ENCODE data around the gene SSBP2.

DNA sequence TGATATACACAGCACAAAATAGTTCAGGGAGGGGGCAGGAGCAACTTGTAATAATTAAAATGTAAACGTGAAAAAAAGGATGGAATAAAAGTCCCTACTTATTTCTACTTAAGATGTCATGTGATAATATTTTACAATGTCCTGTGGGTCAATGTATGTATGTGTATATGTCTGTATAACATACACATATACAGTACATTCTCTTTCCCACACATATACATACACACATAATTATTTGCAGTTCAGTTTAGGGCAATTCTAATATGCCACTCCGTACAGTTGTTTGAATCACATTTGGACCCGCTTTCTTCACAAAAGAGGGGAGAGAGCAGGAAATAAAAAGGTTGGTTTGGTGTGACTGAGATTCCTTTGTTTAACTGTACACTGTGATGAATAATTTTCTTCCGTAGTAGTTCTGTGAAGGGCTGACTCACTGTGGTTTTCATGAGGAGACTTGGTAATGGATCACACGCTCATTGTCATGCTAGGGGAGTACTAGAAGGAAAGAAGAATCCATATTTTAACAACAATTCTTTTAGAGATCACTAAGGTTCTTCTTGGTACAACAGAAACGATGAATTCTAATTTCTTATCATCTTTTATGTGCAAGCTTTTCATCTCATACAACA is 330.7 kb downstream of the SSBP2 start:
- no peak for TF ChIP-seq EZH2 (IDR thresholded peaks at IDR 0.05; ENCODE audit: borderline replicate concordance, low read depth, low read length, severe bottlenecking)
- TF ChIP-seq, protein P1, sequence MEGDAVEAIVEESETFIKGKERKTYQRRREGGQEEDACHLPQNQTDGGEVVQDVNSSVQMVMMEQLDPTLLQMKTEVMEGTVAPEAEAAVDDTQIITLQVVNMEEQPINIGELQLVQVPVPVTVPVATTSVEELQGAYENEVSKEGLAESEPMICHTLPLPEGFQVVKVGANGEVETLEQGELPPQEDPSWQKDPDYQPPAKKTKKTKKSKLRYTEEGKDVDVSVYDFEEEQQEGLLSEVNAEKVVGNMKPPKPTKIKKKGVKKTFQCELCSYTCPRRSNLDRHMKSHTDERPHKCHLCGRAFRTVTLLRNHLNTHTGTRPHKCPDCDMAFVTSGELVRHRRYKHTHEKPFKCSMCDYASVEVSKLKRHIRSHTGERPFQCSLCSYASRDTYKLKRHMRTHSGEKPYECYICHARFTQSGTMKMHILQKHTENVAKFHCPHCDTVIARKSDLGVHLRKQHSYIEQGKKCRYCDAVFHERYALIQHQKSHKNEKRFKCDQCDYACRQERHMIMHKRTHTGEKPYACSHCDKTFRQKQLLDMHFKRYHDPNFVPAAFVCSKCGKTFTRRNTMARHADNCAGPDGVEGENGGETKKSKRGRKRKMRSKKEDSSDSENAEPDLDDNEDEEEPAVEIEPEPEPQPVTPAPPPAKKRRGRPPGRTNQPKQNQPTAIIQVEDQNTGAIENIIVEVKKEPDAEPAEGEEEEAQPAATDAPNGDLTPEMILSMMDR (IDR thresholded peaks at IDR 0.05; ENCODE audit: borderline replicate concordance, extremely low read depth, low read length, poor library complexity, severe bottlenecking), result no peak
